Bronchial epithelial cell (primary cell): ENCODE results near the gene MFNG. TPM values are rescaled to one million over a fixed set of nuclear protein-coding genes. Genes with fewer than 3 reads are reported as not detected.

Experiments used
- DNase-seq: peaks from one replicate; pipeline ENCODE4 v3.0.0-alpha.2; 2010; ENCODE audit warnings: low read depth
- FAIRE-seq: peaks from 2 replicates; lab custom pipeline; 2011; peaks lifted over from hg19 to GRCh38; lab: Jason Lieb, UNC
- H3K27me3 ChIP-seq: 2 replicates; pipeline ENCODE4 v1.5.1; 2011; ENCODE audit warnings: low read length; ENCODE audit not compliant: control insufficient read depth, insufficient read depth
- H3K36me3 ChIP-seq: 2 replicates; pipeline ENCODE4 v1.5.1; 2011; ENCODE audit warnings: low read length; ENCODE audit not compliant: control insufficient read depth, insufficient read depth
- H3K4me3 ChIP-seq: 2 replicates; pipeline ENCODE4 v1.5.1; 2011; ENCODE audit warnings: mild to moderate bottlenecking, low read depth, low read length, control low read depth
- total RNA-seq: library from RNA; depleted of rRNA; stranded (reverse); fragments of >200 nt; gene quantifications from 2 replicates; pipeline ENCODE4 v1.2.1, GENCODE V29; 2014
- TF ChIP-seq, protein P1 (sequence below): IDR thresholded peaks from 2 replicates; pipeline ENCODE4 v1.5.1; 2011; ENCODE audit warnings: mild to moderate bottlenecking, moderate library complexity, low read length, control low read depth, inconsistent platforms; ENCODE audit not compliant: insufficient read depth, severe bottlenecking

MFNG gene
- total RNA-seq, 1 donor from 2014 or later: 0.26 TPM

DNA sequence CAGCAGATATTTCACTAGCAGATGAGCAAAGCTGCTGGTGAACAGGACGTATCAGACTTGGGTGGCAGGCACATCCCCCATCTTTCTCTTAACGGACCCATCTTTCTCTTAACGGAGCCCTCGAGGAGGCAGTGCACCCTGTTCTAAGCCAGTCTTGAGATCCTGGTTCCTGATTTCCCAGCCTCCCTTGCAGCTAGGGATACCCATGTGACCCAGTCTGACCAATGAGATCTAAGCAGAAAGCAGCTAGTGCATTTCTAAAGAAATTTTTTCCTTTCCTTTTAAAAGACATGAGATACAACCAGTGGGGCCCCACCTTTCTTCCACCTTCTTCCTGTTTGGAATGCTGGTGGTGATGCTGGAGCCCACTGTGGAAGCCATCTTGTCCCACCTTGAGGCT is 45.3 kb downstream of the MFNG start:
- no peak for FAIRE-seq
- H3K4me3 ChIP-seq: no peak overlapping the region
- TF ChIP-seq, protein P1, sequence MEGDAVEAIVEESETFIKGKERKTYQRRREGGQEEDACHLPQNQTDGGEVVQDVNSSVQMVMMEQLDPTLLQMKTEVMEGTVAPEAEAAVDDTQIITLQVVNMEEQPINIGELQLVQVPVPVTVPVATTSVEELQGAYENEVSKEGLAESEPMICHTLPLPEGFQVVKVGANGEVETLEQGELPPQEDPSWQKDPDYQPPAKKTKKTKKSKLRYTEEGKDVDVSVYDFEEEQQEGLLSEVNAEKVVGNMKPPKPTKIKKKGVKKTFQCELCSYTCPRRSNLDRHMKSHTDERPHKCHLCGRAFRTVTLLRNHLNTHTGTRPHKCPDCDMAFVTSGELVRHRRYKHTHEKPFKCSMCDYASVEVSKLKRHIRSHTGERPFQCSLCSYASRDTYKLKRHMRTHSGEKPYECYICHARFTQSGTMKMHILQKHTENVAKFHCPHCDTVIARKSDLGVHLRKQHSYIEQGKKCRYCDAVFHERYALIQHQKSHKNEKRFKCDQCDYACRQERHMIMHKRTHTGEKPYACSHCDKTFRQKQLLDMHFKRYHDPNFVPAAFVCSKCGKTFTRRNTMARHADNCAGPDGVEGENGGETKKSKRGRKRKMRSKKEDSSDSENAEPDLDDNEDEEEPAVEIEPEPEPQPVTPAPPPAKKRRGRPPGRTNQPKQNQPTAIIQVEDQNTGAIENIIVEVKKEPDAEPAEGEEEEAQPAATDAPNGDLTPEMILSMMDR: no peak
- H3K36me3 ChIP-seq: no peaks in the 10 kb centered on the region
- no peaks in the 10 kb centered on the region for H3K27me3 ChIP-seq
- no peak for DNase-seq

DNA sequence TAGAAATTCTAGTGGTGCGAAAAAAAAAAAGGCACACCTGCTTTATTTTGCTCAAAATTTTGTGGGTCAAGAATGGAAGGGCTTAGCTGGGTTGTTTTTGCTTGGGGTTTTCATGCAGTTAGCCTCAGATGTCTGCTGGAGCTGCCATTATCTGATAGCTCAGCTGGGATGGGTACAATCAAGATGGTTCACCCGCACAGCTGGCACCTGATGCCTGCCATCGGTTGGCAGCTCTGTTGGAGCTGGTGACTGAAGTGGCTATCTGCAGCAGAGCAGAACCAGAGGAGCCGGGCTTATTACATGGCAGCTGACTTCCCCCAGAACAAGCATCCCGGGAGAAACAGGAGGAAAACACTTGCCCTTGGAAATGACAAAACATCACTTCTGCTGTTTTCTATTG is 46.8 kb downstream of the MFNG start:
- H3K27me3 ChIP-seq: no peaks in the 10 kb centered on the region
- FAIRE-seq: no peak

DNA sequence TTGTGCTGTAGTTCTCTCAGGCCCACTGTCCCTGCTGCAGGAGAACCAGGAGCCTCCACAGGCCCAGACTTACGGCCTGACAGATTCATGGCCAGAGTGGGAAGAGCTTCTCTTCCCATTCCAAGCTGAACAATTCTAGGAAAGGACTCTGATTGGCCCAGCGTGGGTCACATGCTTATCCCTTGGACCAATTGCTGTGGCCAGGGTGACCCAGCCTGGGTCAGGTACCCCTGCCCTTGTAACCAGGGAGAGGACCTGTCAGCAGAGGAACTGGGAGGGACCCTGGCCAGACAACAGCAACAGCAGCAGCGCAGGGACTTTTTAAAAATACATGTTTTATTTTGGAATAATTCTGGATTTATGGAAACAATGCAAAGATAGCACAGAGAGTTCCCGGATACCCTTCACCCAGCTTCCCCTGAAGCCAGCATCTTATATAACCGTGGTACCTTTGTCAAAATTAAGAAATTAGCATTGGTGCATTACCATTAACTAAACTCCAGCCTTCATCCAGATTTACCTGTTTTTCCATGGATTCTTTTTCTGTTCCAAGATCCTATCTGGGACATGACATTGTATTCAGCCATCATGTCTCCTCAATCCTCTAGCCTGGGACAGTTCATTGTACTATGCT is 50.1 kb downstream of the MFNG start:
- DNase-seq: no peak
- Histone ChIP-seq H3K36me3 (no peaks in the 10 kb centered on the region), H3K27me3 (no peaks in the 10 kb centered on the region), H3K4me3 (no peak overlapping the region)
- FAIRE-seq: no peak
- TF ChIP-seq, protein P1: no peak

More for the DNA sequence above, 46.8 kb downstream of the MFNG start:
- no peak overlapping the region for H3K4me3 ChIP-seq
- DNase-seq: no peak
- TF ChIP-seq, protein P1: no peak
- no peaks in the 10 kb centered on the region for H3K36me3 ChIP-seq

DNA sequence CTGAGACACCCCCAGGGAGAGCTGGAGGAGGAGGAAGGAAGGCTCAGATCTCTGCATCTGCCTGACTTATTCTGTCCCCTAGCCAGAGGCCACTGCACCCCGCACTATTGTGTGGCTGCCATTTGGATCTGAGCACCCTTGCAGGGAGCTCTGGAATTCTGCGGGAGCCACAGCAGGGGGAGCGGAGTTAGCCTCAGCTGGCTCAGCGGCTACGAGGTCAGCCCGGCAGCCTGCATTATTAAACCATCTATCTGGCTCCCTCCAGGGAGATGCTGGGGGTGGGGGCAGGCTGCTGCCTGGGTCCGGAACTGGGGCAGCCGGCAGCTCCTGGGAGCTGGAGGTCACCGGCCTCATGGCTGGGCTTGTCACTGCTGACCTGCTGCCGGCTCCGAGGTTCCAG is 52.4 kb downstream of the MFNG start:
- TF ChIP-seq, protein P1: no peak
- peaks cover under 1% of the 10 kb centered on the region for H3K27me3 ChIP-seq

DNA sequence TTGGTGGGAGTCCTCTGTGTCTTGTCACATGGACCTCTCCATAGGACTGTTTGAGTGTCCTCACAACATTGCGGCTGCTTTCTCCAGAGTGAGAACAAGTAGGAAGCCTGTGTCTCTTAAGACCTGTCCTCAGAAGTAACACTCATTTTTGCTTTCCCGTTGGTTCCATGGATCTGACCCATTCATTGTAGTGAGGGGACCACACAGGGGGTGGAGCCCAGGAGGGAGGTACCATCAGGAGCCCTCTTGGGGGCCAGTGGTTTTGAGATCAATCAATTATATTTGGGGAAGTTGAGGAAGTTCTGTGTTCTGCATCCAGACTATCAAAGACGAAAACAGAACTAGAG is 53.5 kb downstream of the MFNG start:
- TF ChIP-seq, protein P1: no peak
- DNase-seq: no peak
- FAIRE-seq: peak; percentile 36

More for the DNA sequence above, 52.4 kb downstream of the MFNG start:
- no peaks in the 10 kb centered on the region for H3K36me3 ChIP-seq
- no peak for DNase-seq
- no peak for FAIRE-seq
- H3K4me3 ChIP-seq: no peak overlapping the region

More for the DNA sequence above, 53.5 kb downstream of the MFNG start:
- Histone ChIP-seq H3K36me3 (no peaks in the 10 kb centered on the region), H3K27me3 (peaks cover 3% of the 10 kb centered on the region), H3K4me3 (no peak overlapping the region)
